CD4-positive, alpha-beta memory T cell (primary cell): ENCODE data around the gene DLK1. TPM values are rescaled to one million over a fixed set of nuclear protein-coding genes. Genes with fewer than 3 reads are reported as not detected.

Experiments
- CTCF ChIA-PET: fragments of 350-600 bp; sonication (Branson Sonifier 250); formaldehyde crosslinking; loops from one replicate; lab custom pipeline; 2021; ENCODE audit warnings: inconsistent platforms; ENCODE audit not compliant: partially characterized antibody; lab: Charles Lee
- POLR2A ChIA-PET: fragments of 350-600 bp; sonication (Branson Sonifier 250); formaldehyde crosslinking; loops from one replicate; lab custom pipeline; 2021; ENCODE audit not compliant: partially characterized antibody; lab: Charles Lee
- DNase-seq, 5 donors: peaks; one replicate each; pipeline versions ENCODE4 v3.0.0 to v3.0.0-alpha.2; 2020 to 2022; ENCODE audit warnings: mixed read lengths in 1 of 5
- H3K27ac ChIP-seq: one replicate; pipeline ENCODE4 v1.7.0; 2013; ENCODE audit warnings: low read depth, low read length
- H3K27me3 ChIP-seq: 2 replicates; pipeline ENCODE4 v1.7.0; 2013; ENCODE audit warnings: mild to moderate bottlenecking, low read length, moderate library complexity; ENCODE audit not compliant: insufficient read depth
- H3K36me3 ChIP-seq: 2 replicates; pipeline ENCODE4 v1.7.0; 2013; ENCODE audit warnings: mild to moderate bottlenecking, low read length, moderate library complexity; ENCODE audit not compliant: insufficient read depth
- H3K4me1 ChIP-seq: 2 replicates; pipeline ENCODE4 v1.7.0; 2013; ENCODE audit warnings: mild to moderate bottlenecking, low read length, moderate library complexity; ENCODE audit not compliant: insufficient read depth
- H3K4me3 ChIP-seq, 2 donors: one replicate each; pipeline ENCODE4 v1.7.0; 2013; ENCODE audit warnings: low read length in 2 of 2, mild to moderate bottlenecking in 1 of 2
- H3K9me3 ChIP-seq, 2 donors: one replicate each; pipeline ENCODE4 v1.7.0; 2013; ENCODE audit warnings: low read length in 2 of 2, control low read depth in 1 of 2; ENCODE audit not compliant: control insufficient read depth in 1 of 2
- H3K27ac Mint-ChIP-seq, 7 donors: one replicate each; pipeline ENCODE4 v1.8.0; 2020 to 2021; ENCODE audit warnings: mixed read lengths in 7 of 7, mild to moderate bottlenecking in 6 of 7, inconsistent platforms in 3 of 7, moderate library complexity in 3 of 7
- H3K27me3 Mint-ChIP-seq, 2 donors: one replicate each; pipeline ENCODE4 v1.8.0; 2020 to 2021; ENCODE audit warnings: mixed read lengths in 2 of 2
- H3K36me3 Mint-ChIP-seq, 2 donors: one replicate each; pipeline ENCODE4 v1.8.0; 2020 to 2021; ENCODE audit warnings: mixed read lengths in 2 of 2, inconsistent platforms in 1 of 2, mild to moderate bottlenecking in 1 of 2
- H3K4me1 Mint-ChIP-seq, 4 donors: one replicate each; pipeline ENCODE4 v1.8.0; 2020 to 2021; ENCODE audit warnings: mixed read lengths in 4 of 4, mild to moderate bottlenecking in 1 of 4
- H3K4me3 Mint-ChIP-seq, 8 donors: one replicate each; pipeline ENCODE4 v1.8.0; 2020 to 2021; ENCODE audit warnings: mixed read lengths in 8 of 8, mild to moderate bottlenecking in 7 of 8, moderate library complexity in 6 of 8, inconsistent platforms in 3 of 8
- H3K9me3 Mint-ChIP-seq, 8 donors: one replicate each; pipeline ENCODE4 v1.8.0; 2020 to 2021; ENCODE audit warnings: mixed read lengths in 8 of 8, mild to moderate bottlenecking in 5 of 8, inconsistent platforms in 3 of 8, moderate library complexity in 1 of 8
- intact Hi-C: fragments of 100-400 bp; cut with micrococcal nuclease; formaldehyde crosslinking; loops from one replicate; pipeline ENCODE4 v1.15.1; 2023
- polyA plus RNA-seq, 2 donors: library from polyadenylated mRNA; unstranded; fragments of 300-500 nt; fragmentation: Illumina TruSeq; gene quantifications; one replicate each; pipeline ENCODE4 v1.2.3, GENCODE V29; 2021
- total RNA-seq, 2 experiments: library from RNA; stranded (reverse); gene quantifications; one replicate each; pipeline ENCODE4 v1.2.3, GENCODE V29; 2021

The DLK1 gene
- total and polyA plus RNA-seq, 4 experiments from 2014 or later: not detected

DNA sequence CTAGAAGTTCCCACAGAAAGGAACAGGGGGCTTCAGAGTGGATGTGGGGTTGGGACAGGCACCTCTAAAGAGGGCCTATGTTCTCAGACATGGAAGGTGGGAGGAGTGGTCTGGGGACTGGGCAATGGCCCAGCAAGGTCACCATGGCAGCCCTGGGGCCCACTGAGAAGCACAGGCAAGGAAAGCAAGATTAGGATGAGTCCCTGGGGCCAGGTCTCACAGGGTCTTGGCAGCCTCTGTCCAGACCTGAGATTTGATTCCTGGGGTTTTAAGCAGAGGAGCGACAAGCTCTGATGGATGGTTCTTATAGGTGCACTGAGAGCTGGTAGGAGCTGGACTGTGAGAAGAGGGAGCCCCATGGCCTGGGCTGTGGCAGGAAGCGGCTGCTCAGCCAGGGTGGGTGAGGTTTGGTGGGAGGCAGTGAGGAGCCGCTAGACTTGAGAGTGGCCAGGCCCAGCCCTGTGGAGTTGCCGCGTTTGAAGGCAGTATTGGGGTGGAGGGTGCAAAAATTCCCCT is 44.0 kb downstream of the DLK1 start:
- Mint-ChIP-seq H3K27ac (peak overlapping the region in 1 of 7 donors; percentile 37), H3K9me3 (peaks cover 0 to 7% (median 0%) of the 10 kb centered on the region in 8 donors), H3K4me3 (no peak overlapping the region), H3K4me1 (no peaks in the 10 kb centered on the region), H3K27me3 (peaks cover 1 to 10% of the 10 kb centered on the region in 2 donors), H3K36me3 (no peaks in the 10 kb centered on the region)
- Histone ChIP-seq H3K9me3 (no peaks in the 10 kb centered on the region), H3K4me1 (no peaks in the 10 kb centered on the region), H3K4me3 (no peak overlapping the region), H3K36me3 (no peaks in the 10 kb centered on the region), H3K27me3 (no peaks in the 10 kb centered on the region), H3K27ac (no peak overlapping the region)
- CTCF ChIA-PET: no interaction called here
- intact Hi-C loops: no loop called here
- POLR2A ChIA-PET: no interaction called here
- DNase-seq: no peak

- CTCF ChIA-PET: no interaction called here
- DNase-seq: no peak
Measured at GRCh38 chr14:100771121-100771800, 44.6 kb downstream of the DLK1 start.

GRCh38 chr14:100772607-100773165 is 46.0 kb downstream of the DLK1 start:
- no peaks in the 10 kb centered on the region for H3K36me3 Mint-ChIP-seq

More at GRCh38 chr14:100771121-100771800, 44.6 kb downstream of the DLK1 start:
- H3K27ac Mint-ChIP-seq: peak overlapping the region in 1 of 7 donors; percentile 50
- no peaks in the 10 kb centered on the region for H3K27me3 ChIP-seq
- H3K4me1 Mint-ChIP-seq: no peaks in the 10 kb centered on the region
- no peaks in the 10 kb centered on the region for H3K9me3 ChIP-seq
- H3K36me3 ChIP-seq: no peaks in the 10 kb centered on the region
- intact Hi-C loops: no loop called here
- H3K36me3 Mint-ChIP-seq: no peaks in the 10 kb centered on the region
- no peak overlapping the region for H3K4me3 ChIP-seq
- POLR2A ChIA-PET: no interaction called here
- peaks cover 0 to 7% (median 0%) of the 10 kb centered on the region in 8 donors for H3K9me3 Mint-ChIP-seq
- H3K4me1 ChIP-seq: no peaks in the 10 kb centered on the region
- H3K4me3 Mint-ChIP-seq: no peak overlapping the region
- peaks cover 0 to 10% of the 10 kb centered on the region in 2 donors for H3K27me3 Mint-ChIP-seq
- H3K27ac ChIP-seq: no peak overlapping the region

DNA sequence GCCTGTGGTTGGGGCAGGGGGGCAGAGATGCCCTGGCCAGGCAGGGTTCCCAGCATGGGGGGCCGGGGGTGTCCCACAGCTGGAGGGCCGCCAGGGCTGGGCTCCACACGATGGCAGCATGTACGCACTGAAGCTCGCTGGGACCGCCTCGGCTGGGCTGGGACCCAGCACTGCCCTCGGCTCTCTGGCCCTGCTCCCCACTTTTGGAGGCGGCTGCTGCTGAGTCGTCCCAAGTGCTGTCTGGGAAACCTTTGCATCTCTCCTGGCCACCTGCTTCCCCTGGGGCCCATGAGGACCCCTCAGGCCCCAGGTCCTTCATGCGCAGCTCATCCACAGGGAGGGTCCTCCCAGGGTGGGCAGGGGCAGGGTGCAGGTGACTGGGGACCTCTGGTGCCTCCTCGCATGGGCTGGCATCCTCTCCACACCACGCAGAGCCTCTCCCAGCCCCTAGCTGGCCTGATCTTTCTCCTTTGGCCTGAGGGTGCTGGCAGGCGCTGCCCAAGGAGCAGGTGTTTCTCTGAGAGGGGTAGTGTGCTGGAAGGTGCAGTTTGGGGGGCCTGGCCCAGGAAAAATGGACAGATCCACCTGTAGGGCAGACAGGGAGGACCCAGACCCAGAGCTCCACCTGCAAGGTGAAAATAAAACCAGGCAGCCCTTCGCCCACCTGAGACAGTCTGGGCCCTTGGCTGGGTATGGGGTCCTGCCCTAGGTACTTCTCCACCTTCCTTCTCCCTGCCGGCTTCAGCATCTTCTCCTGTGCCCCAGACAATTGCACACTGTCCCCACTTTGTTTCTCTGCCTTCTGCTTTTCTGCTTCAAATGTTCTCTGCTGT is 46.9 kb downstream of the DLK1 start:
- POLR2A ChIA-PET: no interaction called here
- CTCF ChIA-PET: no interaction called here
- no peaks in the 10 kb centered on the region for H3K4me1 ChIP-seq

More at GRCh38 chr14:100772607-100773165, 46.0 kb downstream of the DLK1 start:
- Mint-ChIP-seq H3K27me3 (peaks cover 0 to 10% of the 10 kb centered on the region in 2 donors), H3K9me3 (peaks cover 0 to 7% (median 0%) of the 10 kb centered on the region in 8 donors), H3K27ac (no peak overlapping the region), H3K4me3 (no peak overlapping the region), H3K4me1 (no peaks in the 10 kb centered on the region)
- Histone ChIP-seq H3K4me3 (no peak overlapping the region), H3K36me3 (no peaks in the 10 kb centered on the region), H3K27me3 (no peaks in the 10 kb centered on the region), H3K9me3 (no peaks in the 10 kb centered on the region), H3K27ac (no peak overlapping the region), H3K4me1 (no peaks in the 10 kb centered on the region)
- POLR2A ChIA-PET: no interaction called here
- DNase-seq: no peak
- CTCF ChIA-PET: no interaction called here
- intact Hi-C loops: no loop called here

DNA sequence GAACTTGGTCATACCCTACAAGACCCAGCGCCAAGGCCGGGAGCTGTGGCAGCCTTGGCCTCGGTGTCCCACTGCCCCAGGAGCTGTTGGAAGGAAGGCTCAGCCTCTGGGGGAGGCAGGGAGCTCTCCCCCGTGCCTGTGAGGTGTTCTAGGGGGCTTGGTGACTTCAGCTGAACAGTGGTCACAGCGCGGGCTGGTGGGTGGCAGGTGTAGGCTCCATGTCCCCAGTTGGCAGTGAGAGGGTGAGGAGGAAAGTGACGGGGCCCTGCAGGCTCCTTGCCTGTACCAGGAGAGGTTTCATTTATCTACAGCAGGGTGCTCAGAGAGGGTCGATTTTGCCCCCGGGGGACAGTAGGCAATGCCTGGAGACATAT is 47.5 kb downstream of the DLK1 start:
- no peak overlapping the region for H3K27ac ChIP-seq
- H3K4me3 Mint-ChIP-seq: no peak overlapping the region
- ChIA-PET CTCF (no interaction called here), POLR2A (no interaction called here)
- H3K4me1 Mint-ChIP-seq: no peaks in the 10 kb centered on the region
- H3K9me3 ChIP-seq: no peaks in the 10 kb centered on the region
- no peaks in the 10 kb centered on the region for H3K36me3 ChIP-seq
- peaks cover 0 to 10% of the 10 kb centered on the region in 2 donors for H3K27me3 Mint-ChIP-seq
- H3K27ac Mint-ChIP-seq: no peak overlapping the region
- peaks cover 0 to 7% (median 0%) of the 10 kb centered on the region in 8 donors for H3K9me3 Mint-ChIP-seq
- no peak overlapping the region for H3K4me3 ChIP-seq
- intact Hi-C loops: no loop called here
- no peaks in the 10 kb centered on the region for H3K27me3 ChIP-seq
- H3K36me3 Mint-ChIP-seq: no peaks in the 10 kb centered on the region
- no peak for DNase-seq
- H3K4me1 ChIP-seq: no peaks in the 10 kb centered on the region

More for the DNA sequence above, 46.9 kb downstream of the DLK1 start:
- DNase-seq: no peak
- Mint-ChIP-seq H3K27me3 (peaks cover 0 to 10% of the 10 kb centered on the region in 2 donors), H3K4me3 (no peak overlapping the region), H3K27ac (no peak overlapping the region), H3K4me1 (no peaks in the 10 kb centered on the region), H3K36me3 (no peaks in the 10 kb centered on the region), H3K9me3 (peaks cover 0 to 7% (median 0%) of the 10 kb centered on the region in 8 donors)
- H3K27ac ChIP-seq: no peak overlapping the region
- no peaks in the 10 kb centered on the region for H3K36me3 ChIP-seq
- no peak overlapping the region for H3K4me3 ChIP-seq
- intact Hi-C loops: no loop called here
- no peaks in the 10 kb centered on the region for H3K9me3 ChIP-seq
- no peaks in the 10 kb centered on the region for H3K27me3 ChIP-seq

GRCh38 chr14:100775351-100775830 is 48.7 kb downstream of the DLK1 start:
- H3K27ac ChIP-seq: no peak overlapping the region
- CTCF ChIA-PET: no interaction called here
- H3K9me3 ChIP-seq: no peaks in the 10 kb centered on the region
- peaks cover 0 to 7% (median 0%) of the 10 kb centered on the region in 8 donors for H3K9me3 Mint-ChIP-seq
- no peak overlapping the region for H3K4me3 ChIP-seq
- DNase-seq: no peak
- no peaks in the 10 kb centered on the region for H3K27me3 ChIP-seq
- no peaks in the 10 kb centered on the region for H3K4me1 Mint-ChIP-seq
- H3K36me3 ChIP-seq: no peaks in the 10 kb centered on the region
- H3K4me1 ChIP-seq: no peaks in the 10 kb centered on the region
- H3K27ac Mint-ChIP-seq: no peak overlapping the region
- intact Hi-C loops: no loop called here
- no peak overlapping the region for H3K4me3 Mint-ChIP-seq
- POLR2A ChIA-PET: no interaction called here
- no peaks in the 10 kb centered on the region for H3K36me3 Mint-ChIP-seq
- H3K27me3 Mint-ChIP-seq: peaks cover 0 to 10% of the 10 kb centered on the region in 2 donors
